ENCODE results near the gene ALX4. TPM values are rescaled to one million over a fixed set of nuclear protein-coding genes. Genes with fewer than 3 reads are reported as not detected.

Gene ALX4
- total and polyA plus RNA-seq, 2 of the 8 experiments (the other 6 are each of a cell fraction or from before 2014, with no cell fraction given): not detected

- Histone ChIP-seq H2BK5ac (ENCODE audit: low read depth, low read length) (no peak overlapping the region), H3K18ac (ENCODE audit: extremely low read depth, low read length) (no peak overlapping the region), H2AFZ (ENCODE audit: low read length) (no peak overlapping the region), H4K8ac (ENCODE audit: extremely low read depth, insufficient read depth, low read length) (no peak overlapping the region), H3K23me2 (ENCODE audit: low read depth, low read length) (no peaks in the 10 kb centered on the region), H3K4me1 (replicated peaks in 1 of 4; ENCODE audit: control insufficient read depth in 3 of 4, insufficient read depth in 4 of 4, low read length in 3 of 4) (peaks cover 0 to 2% (median 0%) of the 10 kb centered on the region in 4 experiments; a peak in 1 of 7 replicates), H3K56ac (replicated peaks; ENCODE audit: insufficient read length, low read depth, low read length) (no peak overlapping the region), H3K79me2 (ENCODE audit: control insufficient read depth in 1 of 2, insufficient read depth in 2 of 2, low read length in 2 of 2) (no peaks in the 10 kb centered on the region), H3K79me1 (ENCODE audit: low read depth, low read length) (no peaks in the 10 kb centered on the region), H2BK12ac (ENCODE audit: low read depth, low read length) (no peak overlapping the region), H2AK5ac (ENCODE audit: low read depth, low read length) (no peak overlapping the region), H3K14ac (ENCODE audit: insufficient read length) (no peak overlapping the region), H3K4ac (replicated peaks; ENCODE audit: insufficient read length, low read depth, low read length) (no peak overlapping the region), H4K91ac (replicated peaks; ENCODE audit: insufficient read length, low read length) (no peak overlapping the region), H3K27ac (ENCODE audit: low read depth, low read length) (no peak overlapping the region), H4K20me1 (replicated peaks in 1 of 2; ENCODE audit: control insufficient read depth in 1 of 2, insufficient read depth in 2 of 2, low read length in 2 of 2) (no peaks in the 10 kb centered on the region), H3K9me3 (ENCODE audit: insufficient read depth in 2 of 2, low read depth in 1 of 2, low read length in 1 of 2) (no peaks in the 10 kb centered on the region; a peak in 1 of 4 replicates), H3K36me3 (ENCODE audit: control insufficient read depth in 2 of 4, insufficient read depth in 4 of 4, low read length in 3 of 4) (no peaks in the 10 kb centered on the region), H2BK120ac (replicated peaks; ENCODE audit: low read depth, low read length) (no peak overlapping the region), H2BK20ac (ENCODE audit: low read length) (no peak overlapping the region), H3K9ac (replicated peaks in 1 of 4; ENCODE audit: extremely low read depth in 1 of 4, low read depth in 3 of 4, low read length in 3 of 4) (no peak overlapping the region), H4K5ac (ENCODE audit: insufficient read length, low read depth, low read length) (no peak overlapping the region), H3K27me3 (replicated peaks in 1 of 4; ENCODE audit: control insufficient read depth in 3 of 4, extremely low read depth in 1 of 4, insufficient read depth in 3 of 4, low read length in 3 of 4) (no peaks in the 10 kb centered on the region), H2BK15ac (ENCODE audit: low read length) (no peak overlapping the region), H3K4me3 (ENCODE audit: extremely low read depth in 1 of 4, insufficient read depth in 2 of 4, low read depth in 3 of 4, low read length in 4 of 4) (no peak overlapping the region), H3K23ac (ENCODE audit: insufficient read length) (no peak overlapping the region), H3K4me2 (ENCODE audit: insufficient read depth in 1 of 2, low read depth in 2 of 2, low read length in 2 of 2) (no peak overlapping the region)
- FAIRE-seq (no peak), DNase-seq (ENCODE audit: low read depth in 1 of 2, low spot score in 2 of 2) (no peak)
- ChIA-PET CTCF (ENCODE audit: partially characterized antibody) (interaction anchor here (1.6 kb wide), 1 partner anchor 144 kb away, joined by 3 read pairs; no protein-coding TSS in a partner anchor), POLR2A (ENCODE audit: partially characterized antibody) (no interaction called here)
- 87% methylated on average over 5 of the region's 5 CpGs; no CpG with 5 or more reads in 1 of the 2 experiments for WGBS, 2 experiments (ENCODE audit: extremely low coverage in 1 of 2, insufficient coverage in 1 of 2, insufficient read length in 1 of 2, insufficient replicate concordance in 2 of 2, low coverage in 1 of 2, low lambda C conversion rate in 2 of 2, missing lambda C conversion rate in 1 of 2)
- TF ChIP-seq RXRA (IDR thresholded peaks at IDR 0.05; ENCODE audit: insufficient read depth, low read depth, low read length) (no peak), BRCA1 (IDR thresholded peaks at IDR 0.05; ENCODE audit: low read depth, low read length) (no peak), CHD1 (IDR thresholded peaks at IDR 0.05; ENCODE audit: low read depth, low read length) (no peak), ASH2L (IDR thresholded peaks at IDR 0.05; ENCODE audit: low read length) (no peak), EZH2 (IDR thresholded peaks at IDR 0.05; ENCODE audit: low read depth, low read length, severe bottlenecking) (no peak), NANOG (IDR thresholded peaks at IDR 0.05; ENCODE audit: insufficient read depth, low read depth, low read length, poor library complexity, severe bottlenecking) (no peak), EGR1 (IDR thresholded peaks at IDR 0.05; ENCODE audit: borderline replicate concordance, low read depth, low read length) (no peak), SP2 (IDR thresholded peaks at IDR 0.05; ENCODE audit: low read length) (no peak), POLR2AphosphoS5 (IDR thresholded peaks at IDR 0.05; ENCODE audit: low read depth, low read length) (no peak), KDM4A (IDR thresholded peaks at IDR 0.05; ENCODE audit: low read depth, low read length, severe bottlenecking) (no peak), YY1 (IDR thresholded peaks at IDR 0.05; ENCODE audit: low read depth, low read length) (no peak), TCF12 (IDR thresholded peaks at IDR 0.05; ENCODE audit: low read depth, low read length) (no peak), TBP (IDR thresholded peaks at IDR 0.05; ENCODE audit: low read depth, low read length) (no peak), RNF2 (IDR thresholded peaks at IDR 0.05; ENCODE audit: borderline replicate concordance, low read depth, low read length, missing control alignments, poor library complexity, severe bottlenecking) (no peak), MAX (IDR thresholded peaks at IDR 0.05) (no peak)
Observed at GRCh38 chr11:44282620-44283019, 27.3 kb downstream of the ALX4 start.
